SK-N-MC (cell line): ENCODE measurements around the gene ZNF841.

Experiments used
- EZH2 ChIP-seq: fragments of 200-600 bp; sonication (generic); IDR thresholded peaks from one replicate; pipeline ENCODE4 v1.6.1; 2017; ENCODE audit warnings: antibody characterized with exemption
- POLR2AphosphoS5 ChIP-seq: IDR thresholded peaks from 2 replicates; pipeline ENCODE4 v1.6.1; 2012; ENCODE audit warnings: mild to moderate bottlenecking, low read depth, low read length, borderline replicate concordance

DNA sequence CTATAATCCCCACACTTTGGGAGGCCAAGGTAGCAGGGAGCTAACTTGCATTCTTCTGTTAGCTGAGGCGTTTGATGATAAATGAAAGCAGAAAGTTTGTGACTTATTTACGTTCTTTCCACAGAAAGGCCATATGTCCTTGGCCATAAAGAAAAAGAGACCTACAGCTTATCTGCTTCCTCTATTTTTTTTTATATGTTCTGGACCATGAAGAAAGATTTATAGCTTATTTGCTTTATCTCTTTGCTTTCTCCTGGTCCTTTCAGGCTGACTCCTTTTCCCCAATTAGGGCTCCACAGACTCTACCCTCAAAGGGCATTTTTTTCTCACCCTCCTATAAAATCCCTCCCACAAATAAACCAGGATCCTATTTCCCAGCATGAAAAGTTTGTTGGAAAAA lies 45.6 kb upstream of the ZNF841 start:
- TF ChIP-seq EZH2 (no peak), POLR2AphosphoS5 (no peak)
